ENCODE data around the gene LRRN4CL.

GRCh38 chr11:62677714-62678113 lies 11.6 kb downstream of the LRRN4CL start:
- TF ChIP-seq EZH2 (IDR thresholded peaks at IDR 0.05; ENCODE audit: borderline replicate concordance, low read length) (no peak), CTCF (conservative IDR thresholded peaks at IDR 0.05 in 1 of 2, IDR thresholded peaks at IDR 0.05 in 1 of 2; ENCODE audit: extremely low read depth in 1 of 2, insufficient read depth in 1 of 2, low read depth in 1 of 2, low read length in 2 of 2) (no peak)
